Uterus (tissue), 4 donors: ENCODE measurements around the gene LYST. TPM values are rescaled to one million over a fixed set of nuclear protein-coding genes. Genes with fewer than 3 reads are reported as not detected.

Source experiments
- DNase-seq, 2 donors: peaks; one replicate each; pipeline ENCODE4 v3.0.0-alpha.2; 2019 to 2020
- H3K27ac ChIP-seq, 2 donors: fragments of 200-600 bp; sonication (generic); 1 replicate in 1 of 2; 2 replicates in 1 of 2; pipeline ENCODE4 v1.5.1; 2016 to 2018
- H3K27me3 ChIP-seq, 2 donors: fragments of 200-600 bp; sonication (generic); one replicate each; pipeline ENCODE4 v1.5.1; 2018 to 2019; ENCODE audit warnings: control low read depth in 1 of 2
- H3K36me3 ChIP-seq, 2 donors: fragments of 200-600 bp; sonication (generic); one replicate each; pipeline ENCODE4 v1.5.1; 2019; ENCODE audit warnings: control low read depth in 1 of 2
- H3K4me1 ChIP-seq, 2 donors: fragments of 200-600 bp; sonication (generic); one replicate each; pipeline ENCODE4 v1.5.1; 2018 to 2019; ENCODE audit warnings: control low read depth in 1 of 2
- H3K4me3 ChIP-seq, 2 donors: fragments of 200-600 bp; sonication (generic); 1 replicate in 1 of 2; 2 replicates in 1 of 2; pipeline ENCODE4 v1.5.1; 2018 to 2019; ENCODE audit warnings: mild to moderate bottlenecking in 1 of 2
- H3K9me3 ChIP-seq, 2 donors: fragments of 200-600 bp; sonication (generic); one replicate each; pipeline ENCODE4 v1.5.1; 2019; ENCODE audit warnings: control low read depth in 1 of 2
- POLR2A ChIP-seq, 2 donors: fragments of 450-650 bp; IDR thresholded peaks; one replicate each; pipeline ENCODE4 v1.6.1; 2016; ENCODE audit warnings: antibody characterized with exemption in 2 of 2, mild to moderate bottlenecking in 1 of 2, moderate library complexity in 1 of 2
- intact Hi-C: fragments of 100-400 bp; cut with DNase I; formaldehyde crosslinking; loops from one replicate; pipeline ENCODE4 v1.15.1; 2023; ENCODE audit warnings: low total_unique reads
- total RNA-seq, 4 donors: library from RNA; depleted of rRNA in 3 of 4; stranded (reverse); fragments of >200 nt in 3 of 4; gene quantifications; one replicate each; pipeline versions ENCODE4 v1.1.0 to v1.2.4, GENCODE V29; 2014 to 2023
- TF ChIP-seq, protein P1 (sequence below), 4 experiments: fragments of 200-600 bp in 2 of 4; fragments of 450-650 bp in 2 of 4; sonication (generic) in 2 of 4; IDR thresholded peaks; one replicate each; pipeline ENCODE4 v1.5.1; 2016 to 2019; ENCODE audit warnings: antibody characterized with exemption in 4 of 4, mild to moderate bottlenecking in 2 of 4, moderate library complexity in 1 of 4
- donor health status: DM: yes; HTN: yes; CAD: no.

LYST gene
- total RNA-seq, 4 donors from 2014 or later, result 25.6 to 68.2 (median 32.9) TPM

DNA sequence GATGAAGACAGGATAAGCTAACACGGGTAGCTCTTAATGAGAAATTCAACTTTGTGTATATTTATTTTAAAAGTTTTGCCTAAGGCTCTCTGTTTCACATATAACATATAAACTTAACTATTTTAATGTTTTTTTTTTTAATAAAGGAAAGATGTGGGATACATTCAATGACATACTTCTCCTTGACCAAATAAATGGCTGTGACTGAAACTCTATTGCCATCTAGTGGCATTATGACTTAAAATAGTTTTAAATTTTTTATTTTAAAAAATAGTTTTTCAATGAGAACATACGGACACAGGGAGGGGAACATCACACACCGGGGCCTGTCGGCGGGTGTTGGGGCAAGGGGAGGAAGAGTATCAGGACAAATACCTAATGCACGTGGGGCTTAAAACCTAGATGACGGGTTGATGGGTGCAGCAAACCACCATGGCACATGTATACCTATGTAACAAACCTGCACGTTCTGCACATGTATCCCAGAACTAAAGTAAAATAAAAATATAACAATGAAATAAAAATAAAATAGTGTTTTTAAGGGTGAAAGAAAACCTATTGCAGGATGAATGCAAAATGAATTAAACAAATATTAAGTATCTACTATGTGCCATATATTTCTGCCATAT, 83.4 kb downstream of the LYST start:
- no peak overlapping the region for H3K27ac ChIP-seq
- intact Hi-C loops, result no loop called here
- DNase-seq, result no peak

DNA sequence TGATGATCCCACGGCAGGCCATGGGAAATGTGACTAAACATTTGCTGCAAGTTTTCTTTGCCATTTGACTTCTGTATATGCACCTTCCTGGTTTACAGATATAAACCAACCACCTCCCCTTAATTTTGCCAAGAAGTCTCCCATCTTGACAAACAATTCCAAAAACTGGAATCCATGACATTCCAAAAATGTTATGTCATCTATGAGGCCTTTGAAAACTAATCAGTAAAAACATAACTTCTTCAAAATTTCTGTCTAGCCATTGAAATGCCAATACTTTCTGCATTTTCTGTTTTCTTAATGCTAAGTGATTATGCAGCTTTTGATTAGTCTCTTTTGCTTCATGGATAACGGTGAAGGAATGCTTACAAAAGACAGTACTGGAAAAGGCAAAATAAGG, 84.1 kb downstream of the LYST start:
- H3K27ac ChIP-seq, result no peak overlapping the region
- intact Hi-C loops, result no loop called here

More for the DNA sequence above, 83.4 kb downstream of the LYST start:
- no peaks in the 10 kb centered on the region for H3K9me3 ChIP-seq
- no peaks in the 10 kb centered on the region for H3K27me3 ChIP-seq
- H3K36me3 ChIP-seq, result no peaks in the 10 kb centered on the region
- no peak overlapping the region for H3K4me3 ChIP-seq
- no peaks in the 10 kb centered on the region for H3K4me1 ChIP-seq
- TF ChIP-seq POLR2A (IDR thresholded peaks at IDR 0.05), result no peak
- TF ChIP-seq, protein P1, sequence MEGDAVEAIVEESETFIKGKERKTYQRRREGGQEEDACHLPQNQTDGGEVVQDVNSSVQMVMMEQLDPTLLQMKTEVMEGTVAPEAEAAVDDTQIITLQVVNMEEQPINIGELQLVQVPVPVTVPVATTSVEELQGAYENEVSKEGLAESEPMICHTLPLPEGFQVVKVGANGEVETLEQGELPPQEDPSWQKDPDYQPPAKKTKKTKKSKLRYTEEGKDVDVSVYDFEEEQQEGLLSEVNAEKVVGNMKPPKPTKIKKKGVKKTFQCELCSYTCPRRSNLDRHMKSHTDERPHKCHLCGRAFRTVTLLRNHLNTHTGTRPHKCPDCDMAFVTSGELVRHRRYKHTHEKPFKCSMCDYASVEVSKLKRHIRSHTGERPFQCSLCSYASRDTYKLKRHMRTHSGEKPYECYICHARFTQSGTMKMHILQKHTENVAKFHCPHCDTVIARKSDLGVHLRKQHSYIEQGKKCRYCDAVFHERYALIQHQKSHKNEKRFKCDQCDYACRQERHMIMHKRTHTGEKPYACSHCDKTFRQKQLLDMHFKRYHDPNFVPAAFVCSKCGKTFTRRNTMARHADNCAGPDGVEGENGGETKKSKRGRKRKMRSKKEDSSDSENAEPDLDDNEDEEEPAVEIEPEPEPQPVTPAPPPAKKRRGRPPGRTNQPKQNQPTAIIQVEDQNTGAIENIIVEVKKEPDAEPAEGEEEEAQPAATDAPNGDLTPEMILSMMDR (IDR thresholded peaks at IDR 0.05), result peak in 2 of 4 experiments; percentile 34 to 50

DNA sequence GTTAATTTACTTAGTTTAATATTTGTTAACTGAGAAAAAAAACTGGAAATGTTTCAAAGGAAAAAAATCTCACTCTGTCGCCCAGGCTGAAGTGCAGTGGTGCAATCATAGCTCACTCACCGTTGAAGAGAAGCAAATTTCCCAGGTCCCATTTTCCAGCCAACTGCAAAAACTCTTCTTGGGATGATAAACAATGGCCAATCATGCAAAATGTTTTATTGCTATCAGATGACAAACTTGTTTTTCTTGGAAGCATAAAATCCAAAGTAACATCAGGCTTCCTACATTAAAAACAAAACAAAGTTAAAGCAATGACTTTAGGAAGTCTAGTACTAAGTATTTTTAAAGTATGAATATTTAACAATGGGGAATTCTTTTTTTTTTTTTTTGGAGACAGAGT, 84.9 kb downstream of the LYST start:
- Histone ChIP-seq H3K4me3 (no peak overlapping the region), H3K4me1 (no peaks in the 10 kb centered on the region), H3K27me3 (no peaks in the 10 kb centered on the region), H3K27ac (no peak overlapping the region), H3K36me3 (no peaks in the 10 kb centered on the region), H3K9me3 (no peaks in the 10 kb centered on the region)
- intact Hi-C loops, result no loop called here
- TF ChIP-seq, protein P1 (IDR thresholded peaks at IDR 0.05), result no peak
- TF ChIP-seq POLR2A (IDR thresholded peaks at IDR 0.05), result no peak
- no peak for DNase-seq

More for the DNA sequence above, 84.1 kb downstream of the LYST start:
- Histone ChIP-seq H3K4me1 (no peaks in the 10 kb centered on the region), H3K4me3 (no peak overlapping the region), H3K36me3 (no peaks in the 10 kb centered on the region), H3K27me3 (no peaks in the 10 kb centered on the region), H3K9me3 (no peaks in the 10 kb centered on the region)
- TF ChIP-seq, protein P1 (IDR thresholded peaks at IDR 0.05), result no peak
- TF ChIP-seq POLR2A (IDR thresholded peaks at IDR 0.05), result no peak
- DNase-seq, result no peak

DNA sequence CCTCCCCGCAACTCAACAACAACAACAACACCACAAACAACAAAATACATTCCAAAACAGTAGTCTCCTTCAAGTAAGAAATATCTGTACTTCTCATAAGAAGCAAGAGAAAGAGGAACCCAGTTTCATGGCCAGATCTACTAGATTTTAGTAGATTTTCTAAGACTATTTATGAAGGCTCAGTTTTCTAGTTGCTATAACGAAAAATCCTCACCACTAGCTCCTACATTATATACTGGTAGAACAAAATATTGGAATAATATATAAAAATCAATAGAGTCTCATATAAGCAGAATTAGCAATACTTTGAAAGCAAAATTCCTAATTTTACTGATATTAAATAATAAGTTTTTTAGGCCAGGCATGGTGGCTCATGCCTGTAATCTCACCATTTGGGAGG, 86.9 kb downstream of the LYST start:
- TF ChIP-seq POLR2A (IDR thresholded peaks at IDR 0.05), result no peak
- TF ChIP-seq, protein P1 (IDR thresholded peaks at IDR 0.05), result no peak

DNA sequence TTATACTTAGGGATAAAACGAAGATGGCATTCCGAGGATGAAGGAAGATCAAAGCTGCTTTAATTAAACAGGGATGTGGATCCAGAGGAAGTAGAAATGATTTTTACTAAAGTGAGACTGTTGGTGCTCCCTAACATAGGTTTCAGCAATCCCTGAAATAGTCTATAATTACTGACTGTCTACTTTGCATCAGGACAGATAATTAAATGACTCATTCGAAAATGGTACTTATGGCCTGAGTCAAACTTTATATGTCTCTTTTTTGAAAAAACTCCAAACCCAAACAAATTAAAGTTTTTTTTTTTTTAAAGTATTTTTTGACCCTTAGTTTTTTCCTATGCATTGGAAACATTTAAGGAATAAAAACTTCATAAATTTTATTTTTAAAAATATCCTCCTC, 90.3 kb downstream of the LYST start:
- Histone ChIP-seq H3K27ac (no peak overlapping the region), H3K4me3 (no peak overlapping the region), H3K36me3 (no peaks in the 10 kb centered on the region), H3K27me3 (no peaks in the 10 kb centered on the region), H3K4me1 (no peaks in the 10 kb centered on the region), H3K9me3 (no peaks in the 10 kb centered on the region)
- DNase-seq, result no peak
- intact Hi-C loops, result no loop called here
- TF ChIP-seq, protein P1 (IDR thresholded peaks at IDR 0.05), result no peak
- TF ChIP-seq POLR2A (IDR thresholded peaks at IDR 0.05), result no peak

More for the DNA sequence above, 86.9 kb downstream of the LYST start:
- H3K27ac ChIP-seq, result no peak overlapping the region
- H3K36me3 ChIP-seq, result no peaks in the 10 kb centered on the region
- no peak overlapping the region for H3K4me3 ChIP-seq
- no peaks in the 10 kb centered on the region for H3K27me3 ChIP-seq
- intact Hi-C loops, result no loop called here
- H3K9me3 ChIP-seq, result no peaks in the 10 kb centered on the region
- H3K4me1 ChIP-seq, result no peaks in the 10 kb centered on the region
- DNase-seq, result no peak
